SKM-1 (cell line): ENCODE data around the gene PAIP2.
"Not testable (repeated sequence)": the region's sequence is repeated elsewhere in the genome, so short reads cannot be mapped to it uniquely, and the experiment has no call there.

Experiments used
- DNase-seq: peaks from one replicate; lab custom pipeline; 2025; ENCODE audit not compliant: unreplicated experiment; lab: John Stamatoyannopoulos, UW

The PAIP2 gene

GRCh38 chr5:139409116-139409515 is 67.5 kb downstream of the PAIP2 start:
- not testable (repeated sequence) for DNase-seq

DNA sequence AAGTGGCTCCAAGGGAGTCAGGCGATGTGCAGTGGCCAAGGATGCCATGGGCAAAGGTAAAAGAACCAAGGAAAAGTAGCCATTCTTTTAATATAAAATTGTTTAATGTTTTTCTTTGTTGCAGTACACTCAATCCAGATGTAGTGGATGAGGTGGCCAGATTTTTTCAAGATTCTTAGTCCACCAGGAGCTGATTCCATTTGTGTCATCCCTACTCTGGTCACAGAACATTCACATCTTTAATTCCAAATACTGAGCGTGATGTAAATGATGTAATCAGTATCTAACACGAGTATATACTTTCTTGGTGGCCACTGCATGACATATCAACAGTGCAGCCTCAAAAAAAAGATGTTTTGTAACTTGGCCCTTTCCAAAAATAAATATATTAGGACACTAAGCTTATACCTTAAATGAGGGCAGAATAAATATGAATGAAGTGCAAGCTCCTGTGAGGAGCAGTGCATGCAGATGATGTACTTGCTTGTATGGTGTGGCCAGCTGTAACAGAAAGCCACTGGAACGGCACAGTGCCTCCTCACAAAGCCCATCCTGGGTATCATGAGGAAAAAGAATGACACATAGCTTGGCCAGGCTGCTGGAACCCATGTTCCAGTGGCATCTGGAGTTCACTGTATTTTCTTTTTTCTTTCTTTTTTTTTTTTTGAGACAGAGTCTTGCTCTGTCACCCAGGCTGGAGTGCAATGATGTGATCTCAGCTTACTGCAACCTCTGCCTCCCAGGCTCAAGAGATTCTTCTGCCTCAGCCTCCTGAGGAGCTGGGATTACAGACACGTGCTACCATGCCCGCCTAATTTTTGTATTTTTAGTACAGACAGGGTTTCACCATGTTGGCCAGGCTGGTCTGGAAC is 68.7 kb downstream of the PAIP2 start:
- DNase-seq = no peak

- DNase-seq = no peak
Measured at GRCh38 chr5:139410993-139411828, 69.6 kb downstream of the PAIP2 start.

GRCh38 chr5:139413153-139413552 is 71.5 kb downstream of the PAIP2 start:
- DNase-seq = no peak

DNA sequence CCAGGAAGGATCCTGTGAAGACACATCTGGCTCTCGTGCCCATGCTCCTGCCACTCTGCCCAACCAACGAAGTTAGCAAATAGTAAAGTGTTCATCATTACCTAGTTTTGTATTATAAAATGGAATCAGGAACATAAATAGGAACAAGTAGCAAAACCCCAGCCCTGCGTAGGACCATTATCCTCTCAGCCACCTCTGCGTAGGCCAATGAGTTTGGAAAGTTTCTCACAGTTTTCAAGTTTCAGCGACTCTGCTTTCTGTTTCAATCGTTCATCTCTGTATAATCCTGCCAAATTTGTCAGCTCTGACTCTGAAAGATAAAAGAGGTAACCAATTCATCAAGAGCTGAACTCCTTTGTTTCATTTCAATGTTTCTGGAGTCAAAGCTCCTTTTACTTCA is 72.3 kb downstream of the PAIP2 start:
- DNase-seq = no peak

- DNase-seq = no peak
Measured at GRCh38 chr5:139414581-139415130, 73.0 kb downstream of the PAIP2 start.

- DNase-seq = no peak
Measured at GRCh38 chr5:139415221-139415861, 73.7 kb downstream of the PAIP2 start.

GRCh38 chr5:139415869-139416268 is 74.2 kb downstream of the PAIP2 start:
- DNase-seq = no peak

GRCh38 chr5:139416651-139417050 is 75.0 kb downstream of the PAIP2 start:
- no peak for DNase-seq

- no peak for DNase-seq
Measured at GRCh38 chr5:139417214-139417613, 75.6 kb downstream of the PAIP2 start.

- DNase-seq = no peak
Measured at GRCh38 chr5:139418793-139419192, 77.1 kb downstream of the PAIP2 start.
